HG03108 (cell line): ENCODE data around the gene TPX2.

Experiments
- ATAC-seq: cut with Tn5 transposase; IDR thresholded peaks from one replicate; pipeline ENCODE4 v1.9.1; 2021; ENCODE audit warnings: moderate library complexity; ENCODE audit not compliant: unreplicated experiment

Gene TPX2

GRCh38 chr20:31848088-31848999 lies 109.3 kb downstream of the TPX2 start:
- no peak for ATAC-seq

- ATAC-seq = no peak
Observed at GRCh38 chr20:31849306-31849930, 110.3 kb downstream of the TPX2 start.
